T-helper 2 cell (primary cell): ENCODE measurements around the gene CDKN3.
"Not testable (repeated sequence)": the region's sequence is repeated elsewhere in the genome, so short reads cannot be mapped to it uniquely, and the experiment has no call there.

Experiments
- DNase-seq, 5 experiments: peaks; one replicate each; pipeline versions ENCODE4 v3.0.0 to v3.0.0-alpha.2; 2012 to 2022

The CDKN3 gene

DNA sequence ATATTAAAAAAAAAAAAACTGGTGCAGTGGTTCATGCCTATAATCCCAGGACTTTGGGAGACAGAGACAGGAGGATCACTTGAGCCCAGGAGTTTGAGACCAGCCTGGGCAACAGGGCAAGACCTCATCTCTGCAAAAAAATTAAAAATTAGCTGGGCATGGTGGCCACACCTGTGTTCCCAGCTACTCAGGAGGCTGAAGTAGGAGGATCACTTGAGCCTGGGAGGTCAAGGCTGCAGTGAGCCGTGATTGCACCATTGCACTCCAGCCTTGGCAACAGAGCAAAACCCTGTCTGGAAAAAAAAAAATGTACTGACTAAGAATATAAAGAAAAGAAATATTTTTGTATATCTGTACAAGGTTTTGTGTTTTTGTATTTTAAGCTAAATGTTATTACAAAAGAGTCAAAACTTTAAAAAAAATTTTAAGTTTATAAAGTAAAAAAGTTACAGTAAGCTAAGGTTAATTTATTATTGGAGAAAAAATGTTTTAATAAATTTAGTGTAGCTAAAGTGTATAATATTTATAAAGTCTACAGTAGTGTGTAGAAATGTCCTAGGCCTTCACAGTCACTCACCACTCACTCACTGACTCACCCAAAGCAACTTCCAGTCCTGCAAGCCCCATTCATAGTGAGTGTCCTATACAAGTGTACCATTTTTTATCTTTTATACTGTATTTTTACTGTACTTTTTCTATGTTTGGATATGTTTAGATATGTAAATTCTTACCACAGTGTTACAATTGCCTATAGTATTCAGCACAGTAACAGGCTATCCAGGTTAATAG is 60.2 kb downstream of the CDKN3 start:
- not testable (repeated sequence) for DNase-seq

DNA sequence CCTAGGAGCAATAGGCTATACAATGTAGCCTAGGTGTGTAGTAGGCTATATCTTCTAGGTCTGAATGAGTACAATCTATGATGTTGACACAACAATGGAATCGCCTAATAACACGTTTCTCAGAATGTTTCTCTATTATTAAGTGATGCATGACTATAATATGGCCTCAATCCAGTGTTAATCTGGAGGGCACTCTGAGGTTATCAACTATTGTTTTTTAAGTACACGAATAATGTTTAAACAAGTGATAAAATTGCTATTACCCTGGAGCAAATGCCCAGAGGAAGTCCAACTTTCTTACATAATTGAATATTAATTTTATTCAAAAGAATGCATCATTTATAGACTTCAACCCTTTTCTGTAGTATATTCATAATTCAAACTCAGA is 60.8 kb downstream of the CDKN3 start:
- DNase-seq, result no peak

DNA sequence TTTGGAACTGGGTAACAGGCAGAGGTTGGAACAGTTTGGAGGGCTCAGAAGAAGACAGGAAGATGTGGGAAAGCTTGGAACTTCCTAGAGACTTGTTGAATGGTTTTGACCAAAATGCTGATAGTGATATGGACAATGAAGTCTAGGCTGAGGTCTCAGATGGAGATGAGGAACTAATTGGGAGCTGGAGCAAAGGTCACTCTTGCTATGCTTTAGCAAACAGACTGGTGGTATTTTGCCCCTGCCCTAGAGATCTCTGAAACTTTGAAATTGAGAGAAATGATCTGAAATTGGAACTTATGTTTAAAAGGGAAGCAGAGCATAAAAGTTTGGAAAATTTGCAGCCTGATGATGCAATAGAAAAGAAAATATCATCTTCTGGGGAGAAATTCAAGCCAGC is 61.7 kb downstream of the CDKN3 start:
- DNase-seq, result not testable (repeated sequence)

DNA sequence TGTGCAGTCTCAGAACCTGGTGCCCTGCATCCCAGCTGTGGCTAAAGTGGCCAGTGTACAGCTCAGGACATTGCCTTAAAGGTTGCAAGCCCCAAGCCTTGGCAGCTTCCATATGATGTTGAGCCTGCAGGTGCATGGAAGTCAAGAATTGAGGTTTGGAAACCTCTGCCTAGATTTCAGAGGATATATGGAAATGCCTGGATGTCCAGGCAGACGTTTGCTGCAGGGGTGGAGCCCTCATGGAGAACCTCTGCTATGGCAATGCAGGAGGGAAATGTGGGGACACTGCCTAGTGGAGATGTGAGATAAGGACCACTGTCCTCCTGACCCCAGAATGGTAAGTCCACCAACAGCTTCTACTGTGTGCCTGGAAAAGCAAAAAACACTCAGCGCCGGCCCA is 62.3 kb downstream of the CDKN3 start:
- DNase-seq, result no peak

DNA sequence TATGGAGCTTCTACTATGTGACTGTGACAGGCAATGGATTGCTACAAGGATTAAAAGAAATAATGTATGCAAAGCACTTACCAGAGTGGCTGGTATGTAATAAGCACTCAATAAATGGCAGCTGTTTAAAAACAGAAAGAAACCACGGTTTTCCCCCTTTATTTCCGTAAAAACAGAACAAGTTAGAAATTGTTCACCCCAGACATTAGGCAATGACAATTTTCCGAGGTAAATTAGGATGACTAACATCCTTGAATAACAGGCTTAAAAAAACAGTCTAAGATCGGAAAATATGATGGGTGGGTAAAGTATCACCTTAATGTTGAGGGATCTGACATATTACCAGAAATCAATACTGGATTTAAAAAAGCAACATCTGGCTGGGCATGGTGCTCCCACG is 65.2 kb downstream of the CDKN3 start:
- DNase-seq, result no peak

DNA sequence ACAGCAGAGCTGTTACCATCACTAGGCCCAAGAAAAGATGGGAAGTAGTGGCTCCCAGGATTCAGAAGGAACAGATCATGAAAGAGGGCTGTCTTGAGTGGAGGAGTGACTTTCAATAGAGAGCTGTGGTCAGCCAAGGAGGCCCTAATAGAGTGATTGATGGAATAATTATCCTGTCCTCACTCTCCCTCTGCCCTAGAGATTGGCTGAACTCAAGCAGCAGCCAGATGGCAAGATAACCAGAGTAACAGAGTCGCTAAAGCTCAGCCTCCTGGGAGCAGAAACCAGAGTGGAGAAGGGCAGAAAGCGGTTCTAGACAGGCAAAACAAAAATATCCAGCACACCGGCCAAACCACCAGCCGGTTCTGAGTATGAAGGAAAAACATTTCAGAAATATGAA is 68.8 kb downstream of the CDKN3 start:
- no peak for DNase-seq

DNA sequence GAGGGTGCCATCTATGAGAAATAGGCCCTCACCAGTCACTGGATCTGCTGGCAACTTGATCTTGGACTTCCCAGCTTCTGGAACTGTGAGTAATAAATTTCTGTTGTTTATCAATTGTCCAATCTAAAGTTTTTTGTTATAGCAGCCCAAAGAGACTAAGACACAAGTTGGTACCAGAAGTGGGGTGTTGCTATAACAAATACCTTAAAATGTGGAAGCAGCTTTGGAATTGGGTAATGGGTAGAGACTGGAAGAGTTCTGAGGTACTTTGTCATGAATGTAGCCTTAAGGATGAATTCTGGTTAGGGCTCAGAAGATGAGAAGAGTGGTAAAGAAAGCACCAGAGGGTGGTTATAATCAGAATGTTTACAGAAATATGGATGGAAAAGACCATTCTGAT is 70.5 kb downstream of the CDKN3 start:
- DNase-seq, result no peak
